ENCODE results near the gene NADK.

- TF ChIP-seq CTCF (conservative IDR thresholded peaks at IDR 0.05; ENCODE audit: low read depth, low read length): no peak
- no peak for TF ChIP-seq EZH2 (IDR thresholded peaks at IDR 0.05; ENCODE audit: borderline replicate concordance, low read depth, low read length, poor library complexity, severe bottlenecking)
Observed at GRCh38 chr1:1721201-1721600, 57.1 kb downstream of the NADK start.

Measured in A673 (cell line).